Neutrophil (primary cell): Measurements from ENCODE around the gene TXN.
A peak's percentile ranks its signal among the peaks of the same experiment; 100 is the strongest.

Source experiments
- H3K27ac ChIP-seq: fragments of 200-600 bp; sonication (generic); 2 replicates; pipeline ENCODE4 v1.5.1; 2016; ENCODE audit warnings: mild to moderate bottlenecking, moderate library complexity
- H3K27me3 ChIP-seq: fragments of 200-600 bp; sonication (generic); 2 replicates; pipeline ENCODE4 v1.6.0; 2016; ENCODE audit warnings: mild to moderate bottlenecking
- H3K36me3 ChIP-seq: fragments of 200-600 bp; sonication (generic); 2 replicates; pipeline ENCODE4 v1.5.1; 2017
- H3K4me1 ChIP-seq, 2 experiments: fragments of 200-600 bp in 1 of 2; sonication (generic) in 1 of 2; 1 replicate in 1 of 2; 2 replicates in 1 of 2; pipeline versions ENCODE4 v1.5.1 to v1.6.1; 2013 to 2016; ENCODE audit warnings: low read depth in 1 of 2, low read length in 1 of 2, mild to moderate bottlenecking in 1 of 2, moderate library complexity in 1 of 2; ENCODE audit not compliant: control insufficient read depth in 1 of 2, insufficient read depth in 1 of 2
- H3K4me3 ChIP-seq, 2 experiments: fragments of 200-600 bp in 1 of 2; sonication (generic) in 1 of 2; 1 replicate in 1 of 2; 2 replicates in 1 of 2; pipeline ENCODE4 v1.5.1; 2013 to 2016; ENCODE audit warnings: low read depth in 1 of 2, low read length in 1 of 2, mild to moderate bottlenecking in 1 of 2, moderate library complexity in 1 of 2
- H3K9me3 ChIP-seq: fragments of 200-600 bp; sonication (generic); 2 replicates; pipeline ENCODE4 v1.5.1; 2016
- TF ChIP-seq, protein P1 (sequence below): fragments of 200-600 bp; sonication (generic); IDR thresholded peaks from 2 replicates; pipeline ENCODE4 v1.5.1; 2016; ENCODE audit warnings: antibody characterized with exemption

The TXN gene

DNA sequence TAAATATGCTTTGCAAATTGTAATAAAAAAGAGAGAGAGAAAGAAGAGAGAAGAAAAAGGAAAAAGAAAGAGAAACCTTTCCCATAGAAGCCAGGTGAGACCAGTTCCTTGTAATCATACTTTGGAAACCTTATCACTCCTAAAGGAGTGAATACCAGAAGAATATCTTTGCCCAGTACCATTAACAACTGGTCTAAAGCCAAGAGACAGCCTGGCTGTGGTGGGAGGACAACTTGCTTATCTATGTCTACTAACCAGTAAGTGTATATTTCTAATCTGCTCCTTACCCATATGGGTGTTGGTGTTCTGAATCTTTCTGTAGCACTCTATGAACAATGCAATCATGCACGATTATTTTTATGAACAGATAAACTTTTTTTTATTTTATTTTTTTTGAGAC, 10.5 kb upstream of the TXN start:
- no peaks in the 10 kb centered on the region for H3K9me3 ChIP-seq
- no peak overlapping the region for H3K27ac ChIP-seq
- H3K27me3 ChIP-seq, result no peaks in the 10 kb centered on the region
- no peak overlapping the region for H3K4me3 ChIP-seq
- TF ChIP-seq, protein P1, sequence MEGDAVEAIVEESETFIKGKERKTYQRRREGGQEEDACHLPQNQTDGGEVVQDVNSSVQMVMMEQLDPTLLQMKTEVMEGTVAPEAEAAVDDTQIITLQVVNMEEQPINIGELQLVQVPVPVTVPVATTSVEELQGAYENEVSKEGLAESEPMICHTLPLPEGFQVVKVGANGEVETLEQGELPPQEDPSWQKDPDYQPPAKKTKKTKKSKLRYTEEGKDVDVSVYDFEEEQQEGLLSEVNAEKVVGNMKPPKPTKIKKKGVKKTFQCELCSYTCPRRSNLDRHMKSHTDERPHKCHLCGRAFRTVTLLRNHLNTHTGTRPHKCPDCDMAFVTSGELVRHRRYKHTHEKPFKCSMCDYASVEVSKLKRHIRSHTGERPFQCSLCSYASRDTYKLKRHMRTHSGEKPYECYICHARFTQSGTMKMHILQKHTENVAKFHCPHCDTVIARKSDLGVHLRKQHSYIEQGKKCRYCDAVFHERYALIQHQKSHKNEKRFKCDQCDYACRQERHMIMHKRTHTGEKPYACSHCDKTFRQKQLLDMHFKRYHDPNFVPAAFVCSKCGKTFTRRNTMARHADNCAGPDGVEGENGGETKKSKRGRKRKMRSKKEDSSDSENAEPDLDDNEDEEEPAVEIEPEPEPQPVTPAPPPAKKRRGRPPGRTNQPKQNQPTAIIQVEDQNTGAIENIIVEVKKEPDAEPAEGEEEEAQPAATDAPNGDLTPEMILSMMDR, result no peak
- H3K4me1 ChIP-seq, result no peaks in the 10 kb centered on the region
- H3K36me3 ChIP-seq, result no peaks in the 10 kb centered on the region

- no peaks in the 10 kb centered on the region for H3K27me3 ChIP-seq
- H3K4me3 ChIP-seq, result no peak overlapping the region
- TF ChIP-seq, protein P1, result no peak
- no peaks in the 10 kb centered on the region for H3K36me3 ChIP-seq
- no peaks in the 10 kb centered on the region for H3K9me3 ChIP-seq
- peaks cover 25 to 27% of the 10 kb centered on the region in 2 experiments for H3K4me1 ChIP-seq
- H3K27ac ChIP-seq, result no peak overlapping the region
Measured at GRCh38 chr9:110261632-110262031, 5.3 kb upstream of the TXN start.

GRCh38 chr9:110260911-110261310, 4.6 kb upstream of the TXN start:
- Histone ChIP-seq H3K27ac (no peak overlapping the region), H3K36me3 (no peaks in the 10 kb centered on the region), H3K4me1 (peaks cover 25 to 27% of the 10 kb centered on the region in 2 experiments), H3K27me3 (no peaks in the 10 kb centered on the region), H3K4me3 (no peak overlapping the region), H3K9me3 (no peaks in the 10 kb centered on the region)
- TF ChIP-seq, protein P1, result no peak

DNA sequence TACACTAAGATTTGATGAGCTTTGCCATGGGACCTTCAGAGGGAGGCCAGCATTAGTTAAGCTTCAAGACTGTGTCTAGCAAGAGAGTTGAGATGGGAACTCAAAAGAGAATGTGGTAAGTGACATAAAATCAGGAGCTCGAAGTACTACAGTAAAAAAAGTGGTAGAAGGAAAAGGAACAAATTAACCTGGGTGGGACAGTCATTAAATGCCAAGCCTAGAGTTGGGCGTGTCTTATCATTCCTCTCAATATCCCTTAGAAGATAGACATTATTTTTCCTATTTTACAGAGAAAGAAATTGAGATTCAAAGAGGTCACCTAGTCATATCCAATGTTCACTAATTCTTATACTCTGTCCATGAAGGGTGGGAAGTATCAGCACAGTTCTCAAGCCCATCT, 3.3 kb upstream of the TXN start:
- Histone ChIP-seq H3K4me3 (no peak overlapping the region), H3K4me1 (peaks cover 30 to 33% of the 10 kb centered on the region in 2 experiments), H3K9me3 (no peaks in the 10 kb centered on the region), H3K36me3 (no peaks in the 10 kb centered on the region), H3K27ac (peak overlapping the region; percentile 95), H3K27me3 (no peaks in the 10 kb centered on the region)
- TF ChIP-seq, protein P1, result no peak

DNA sequence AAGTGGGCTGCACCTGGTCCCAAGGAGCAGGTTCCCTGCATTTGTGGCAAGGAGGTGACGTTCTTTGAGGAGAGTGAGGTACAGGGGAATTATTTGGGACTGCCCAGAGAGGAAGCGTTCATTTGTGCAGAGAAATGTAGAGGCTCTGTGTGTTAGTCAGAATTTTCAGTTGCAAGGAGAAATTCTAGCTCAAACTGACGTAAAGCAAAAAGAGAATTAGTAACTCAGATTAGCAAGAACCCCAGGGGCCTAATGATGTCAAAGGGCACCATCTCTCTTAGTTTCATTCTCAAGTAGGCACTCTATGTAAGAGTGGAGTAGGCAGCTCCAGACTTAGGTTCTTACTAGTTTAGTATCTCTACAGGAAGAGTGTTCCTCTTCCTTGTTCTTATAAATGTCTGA, 2.4 kb upstream of the TXN start:
- Histone ChIP-seq H3K27me3 (no peaks in the 10 kb centered on the region), H3K9me3 (no peaks in the 10 kb centered on the region), H3K4me1 (peaks cover 38 to 42% of the 10 kb centered on the region in 2 experiments), H3K36me3 (no peaks in the 10 kb centered on the region), H3K4me3 (peak overlapping the region in 1 of 2 experiments; percentile 94), H3K27ac (peak overlapping the region; percentile 95)
- TF ChIP-seq, protein P1, result no peak

DNA sequence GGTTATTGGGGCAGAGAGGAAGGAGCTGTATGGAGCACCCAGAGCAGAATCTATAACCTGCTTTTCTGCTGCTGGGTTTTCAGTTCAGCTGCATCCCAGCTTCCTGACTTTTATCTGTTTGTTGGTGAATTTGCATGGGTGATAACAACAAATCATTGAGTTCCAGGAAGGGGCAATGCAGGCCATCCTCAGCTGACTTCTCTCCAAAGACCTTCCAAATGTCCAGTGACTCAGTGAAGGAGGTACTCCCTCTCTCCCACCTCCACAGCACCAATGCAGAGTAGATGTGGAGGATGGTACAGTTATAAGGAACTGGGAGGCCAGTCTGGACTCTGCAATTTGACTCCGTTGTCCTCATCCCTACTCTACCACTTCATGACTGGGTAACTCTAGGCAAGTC, 1.6 kb upstream of the TXN start:
- Histone ChIP-seq H3K27ac (peak overlapping the region; percentile 95), H3K36me3 (no peaks in the 10 kb centered on the region), H3K4me1 (peaks cover 46 to 49% of the 10 kb centered on the region in 2 experiments), H3K9me3 (no peaks in the 10 kb centered on the region), H3K27me3 (no peaks in the 10 kb centered on the region), H3K4me3 (peak overlapping the region; percentile 94)
- TF ChIP-seq, protein P1, result no peak
